ENCODE measurements around the gene ZNF668. TPM values are rescaled to one million over a fixed set of nuclear protein-coding genes. Genes with fewer than 3 reads are reported as not detected.

The ZNF668 gene
- total and polyA plus RNA-seq, 10 donors: 6.2 to 12.5 (median 9.1) TPM

GRCh38 chr16:31088459-31089183 lies 14.6 kb upstream of the ZNF668 start, which contains the start of gene PRSS53:
PRSS53 (minus strand) TSS chr16:31088943; CDS start chr16:31088809, 134 bp downstream.
- Histone ChIP-seq H3K9me3 (no peaks in the 10 kb centered on the region), H3K4me3 (no peak within 1 kb of the TSS), H3K4me1 (peaks cover 5 to 18% (median 11%) of the 10 kb centered on the region in 6 donors), H3K36me3 (peaks cover 0 to 80% (median 30%) of the 10 kb centered on the region in 6 donors), H3K27ac (no peak within 1 kb of the TSS), H3K27me3 (replicated peaks in 1 of 7) (no peaks in the 10 kb centered on the region)
- intact Hi-C loops (cut with DNase I; ENCODE audit: low total_unique reads): no loop called here
- TF ChIP-seq CTCF (IDR thresholded peaks at IDR 0.05 in 8 of 11, conservative IDR thresholded peaks at IDR 0.05 in 3 of 11) (no peak), POLR2AphosphoS5 (IDR thresholded peaks at IDR 0.05) (peak in 1 of 3 donors; percentile 26), POLR2A (IDR thresholded peaks at IDR 0.05) (no peak)
- 82 to 92% (median 86%) methylated on average over 3 to 15 of the region's 15 CpGs for WGBS, 5 donors
- peak; percentile 51 for DNase-seq

GRCh38 chr16:31087971-31088370 lies 13.9 kb upstream of the ZNF668 start:
- Histone ChIP-seq H3K9me3 (no peaks in the 10 kb centered on the region), H3K4me1 (peaks cover 0 to 16% (median 4%) of the 10 kb centered on the region in 6 donors), H3K27me3 (replicated peaks in 1 of 7) (no peaks in the 10 kb centered on the region), H3K4me3 (no peak overlapping the region), H3K27ac (no peak overlapping the region), H3K36me3 (peaks cover 0 to 87% (median 36%) of the 10 kb centered on the region in 6 donors)
- intact Hi-C loops (cut with DNase I; ENCODE audit: low total_unique reads): no loop called here
- TF ChIP-seq POLR2AphosphoS5 (IDR thresholded peaks at IDR 0.05) (no peak), CTCF (IDR thresholded peaks at IDR 0.05 in 8 of 11, conservative IDR thresholded peaks at IDR 0.05 in 3 of 11) (no peak), POLR2A (IDR thresholded peaks at IDR 0.05) (no peak)
- 87 to 97% (median 92%) methylated on average over 5 of the region's 5 CpGs for WGBS, 5 donors
- peak; percentile 34 for DNase-seq

- H3K4me3 ChIP-seq: no peak overlapping the region
- DNase-seq: peak; percentile 64
- intact Hi-C loops (cut with DNase I; ENCODE audit: low total_unique reads): no loop called here
- H3K4me1 ChIP-seq: peaks cover 0 to 16% (median 1%) of the 10 kb centered on the region in 6 donors
- peak in 1 of 3 donors; percentile 21 for TF ChIP-seq POLR2AphosphoS5 (IDR thresholded peaks at IDR 0.05)
- TF ChIP-seq POLR2A (IDR thresholded peaks at IDR 0.05): no peak
- H3K27me3 ChIP-seq (replicated peaks in 1 of 7): no peaks in the 10 kb centered on the region
- 94 to 100% (median 97%) methylated on average over 6 to 8 of the region's 8 CpGs for WGBS, 5 donors
- no peak overlapping the region for H3K27ac ChIP-seq
- H3K36me3 ChIP-seq: peaks cover 0 to 92% (median 38%) of the 10 kb centered on the region in 6 donors
- no peaks in the 10 kb centered on the region for H3K9me3 ChIP-seq
Measured at GRCh38 chr16:31087481-31087880, 13.4 kb upstream of the ZNF668 start.

- intact Hi-C loops (cut with DNase I; ENCODE audit: low total_unique reads): no loop called here
- Histone ChIP-seq H3K4me3 (no peak overlapping the region), H3K27ac (no peak overlapping the region), H3K9me3 (no peaks in the 10 kb centered on the region), H3K27me3 (replicated peaks in 1 of 7) (no peaks in the 10 kb centered on the region), H3K4me1 (peaks cover 0 to 22% (median 10%) of the 10 kb centered on the region in 6 donors), H3K36me3 (peaks cover 0 to 99% (median 46%) of the 10 kb centered on the region in 6 donors)
- WGBS, 5 donors: 81 to 97% (median 93%) methylated on average over 4 to 6 of the region's 6 CpGs
- TF ChIP-seq POLR2A (IDR thresholded peaks at IDR 0.05): no peak
- TF ChIP-seq CTCF (IDR thresholded peaks at IDR 0.05 in 8 of 11, conservative IDR thresholded peaks at IDR 0.05 in 3 of 11): no peak
- peak in 1 of 3 donors; percentile 8 for TF ChIP-seq POLR2AphosphoS5 (IDR thresholded peaks at IDR 0.05)
- DNase-seq: peak; percentile 65
Measured at GRCh38 chr16:31086629-31086906, 12.5 kb upstream of the ZNF668 start.

All from spleen (tissue), 11 donors.